ENCODE results near the gene CERS3.

CERS3 gene

GRCh38 chr15:100531204-100531603 is 2.5 kb upstream of the CERS3 start:
- no peak for ATAC-seq

GRCh38 chr15:100529556-100529955 is 806 bp upstream of the CERS3 start:
- TF ChIP-seq PATZ1 (CRISPR knock-in tag; IDR thresholded peaks at IDR 0.05; ENCODE audit: borderline replicate concordance) (no peak), ZNF8 (CRISPR knock-in tag; IDR thresholded peaks at IDR 0.05) (no peak), ESRRG (CRISPR knock-in tag; IDR thresholded peaks at IDR 0.05) (no peak), PPARA (CRISPR knock-in tag; IDR thresholded peaks at IDR 0.05; ENCODE audit: borderline replicate concordance) (no peak), ZFP30 (CRISPR knock-in tag; IDR thresholded peaks at IDR 0.05) (no peak), ZFP3 (CRISPR knock-in tag; IDR thresholded peaks at IDR 0.05) (no peak), BACH2 (CRISPR knock-in tag; IDR thresholded peaks at IDR 0.05; ENCODE audit: borderline replicate concordance) (no peak), TCF4 (CRISPR knock-in tag; IDR thresholded peaks at IDR 0.05; ENCODE audit: borderline replicate concordance) (no peak), ARNTL (CRISPR knock-in tag; IDR thresholded peaks at IDR 0.05; ENCODE audit: borderline replicate concordance, low read depth) (no peak), CREB5 (CRISPR knock-in tag; IDR thresholded peaks at IDR 0.05; ENCODE audit: low read depth) (no peak)
- no peak for ATAC-seq

More at GRCh38 chr15:100531204-100531603, 2.5 kb upstream of the CERS3 start:
- TF ChIP-seq GLIS3 (CRISPR knock-in tag; IDR thresholded peaks at IDR 0.05) (no peak), ZNF70 (CRISPR knock-in tag; IDR thresholded peaks at IDR 0.05) (no peak), BACH2 (CRISPR knock-in tag; IDR thresholded peaks at IDR 0.05; ENCODE audit: borderline replicate concordance) (no peak), ISL1 (CRISPR knock-in tag; IDR thresholded peaks at IDR 0.05) (no peak), SNAI2 (CRISPR knock-in tag; IDR thresholded peaks at IDR 0.05) (no peak), ESRRG (CRISPR knock-in tag; IDR thresholded peaks at IDR 0.05) (no peak), ARNTL (CRISPR knock-in tag; IDR thresholded peaks at IDR 0.05; ENCODE audit: borderline replicate concordance, low read depth) (no peak), POU6F1 (CRISPR knock-in tag; IDR thresholded peaks at IDR 0.05; ENCODE audit: borderline replicate concordance, low read depth) (no peak), TCF4 (CRISPR knock-in tag; IDR thresholded peaks at IDR 0.05; ENCODE audit: borderline replicate concordance) (no peak), ZNF565 (CRISPR knock-in tag; conservative IDR thresholded peaks at IDR 0.05; ENCODE audit: low read depth) (no peak), PATZ1 (CRISPR knock-in tag; IDR thresholded peaks at IDR 0.05; ENCODE audit: borderline replicate concordance) (no peak)

GRCh38 chr15:100526027-100526481 is 2.7 kb downstream of the CERS3 start:
- ATAC-seq, result no peak
- TF ChIP-seq ISL1 (CRISPR knock-in tag; IDR thresholded peaks at IDR 0.05) (no peak), ZFP3 (CRISPR knock-in tag; IDR thresholded peaks at IDR 0.05) (no peak), ZC3H10 (CRISPR knock-in tag; IDR thresholded peaks at IDR 0.05) (no peak), ARNTL (CRISPR knock-in tag; IDR thresholded peaks at IDR 0.05; ENCODE audit: borderline replicate concordance, low read depth) (no peak), PATZ1 (CRISPR knock-in tag; IDR thresholded peaks at IDR 0.05; ENCODE audit: borderline replicate concordance) (no peak), ZFP30 (CRISPR knock-in tag; IDR thresholded peaks at IDR 0.05) (no peak)

GRCh38 chr15:100525436-100525835 is 3.3 kb downstream of the CERS3 start:
- ATAC-seq, result no peak
- TF ChIP-seq PPARA (CRISPR knock-in tag; IDR thresholded peaks at IDR 0.05; ENCODE audit: borderline replicate concordance), result no peak
- no peak for TF ChIP-seq PATZ1 (CRISPR knock-in tag; IDR thresholded peaks at IDR 0.05; ENCODE audit: borderline replicate concordance)
- no peak for TF ChIP-seq ESRRG (CRISPR knock-in tag; IDR thresholded peaks at IDR 0.05)
- no peak for TF ChIP-seq ZFP30 (CRISPR knock-in tag; IDR thresholded peaks at IDR 0.05)
- TF ChIP-seq TCF4 (CRISPR knock-in tag; IDR thresholded peaks at IDR 0.05; ENCODE audit: borderline replicate concordance), result no peak
- no peak for TF ChIP-seq ZNF70 (CRISPR knock-in tag; IDR thresholded peaks at IDR 0.05)
- no peak for TF ChIP-seq POU6F1 (CRISPR knock-in tag; IDR thresholded peaks at IDR 0.05; ENCODE audit: borderline replicate concordance, low read depth)
- TF ChIP-seq ZFP3 (CRISPR knock-in tag; IDR thresholded peaks at IDR 0.05), result no peak
- no peak for TF ChIP-seq TOX (CRISPR knock-in tag; IDR thresholded peaks at IDR 0.05; ENCODE audit: borderline replicate concordance)
